NCI-H510A treated with DMSO at 0.1 percent for 48 hours (cell line): Measurements from ENCODE around the gene RUFY1.
"Not testable (repeated sequence)": the region's sequence is repeated elsewhere in the genome, so short reads cannot be mapped to it uniquely, and the experiment has no call there.

Experiments
- DNase-seq: peaks from one replicate; lab custom pipeline; 2025; lab: John Stamatoyannopoulos, UW

The RUFY1 gene

GRCh38 chr5:179550511-179551342 is at the start of gene RUFY1:
TSS of gene RUFY1 (plus strand) at chr5:179550554. CDS start at chr5:179550570, 16 bp downstream.
- peak; percentile 30 for DNase-seq

- not testable (repeated sequence) for DNase-seq
These were observed 48.4 kb upstream of the RUFY1 start for GRCh38 chr5:179501997-179502396.

GRCh38 chr5:179502420-179502819 is 47.9 kb upstream of the RUFY1 start:
- not testable (repeated sequence) for DNase-seq

- no peak for DNase-seq
These were observed 46.2 kb upstream of the RUFY1 start for GRCh38 chr5:179504191-179504590.

- DNase-seq: no peak
These were observed 45.6 kb upstream of the RUFY1 start for GRCh38 chr5:179504600-179505396.

- no peak for DNase-seq
These were observed 44.6 kb upstream of the RUFY1 start for GRCh38 chr5:179505636-179506261.

- DNase-seq: no peak
These were observed 41.1 kb upstream of the RUFY1 start for GRCh38 chr5:179509239-179509638.

GRCh38 chr5:179509845-179510244 is 40.5 kb upstream of the RUFY1 start:
- DNase-seq: no peak

- DNase-seq: no peak
These were observed 37.8 kb upstream of the RUFY1 start for GRCh38 chr5:179512452-179513000.

GRCh38 chr5:179515501-179515900 is 34.9 kb upstream of the RUFY1 start:
- not testable (repeated sequence) for DNase-seq

- no peak for DNase-seq
These were observed 34.1 kb upstream of the RUFY1 start for GRCh38 chr5:179516221-179516620.

GRCh38 chr5:179517746-179518145 is 32.6 kb upstream of the RUFY1 start:
- DNase-seq: not testable (repeated sequence)

- DNase-seq: not testable (repeated sequence)
These were observed 32.0 kb upstream of the RUFY1 start for GRCh38 chr5:179518369-179518768.

GRCh38 chr5:179519416-179520070 is 30.8 kb upstream of the RUFY1 start:
- not testable (repeated sequence) for DNase-seq

GRCh38 chr5:179522107-179522506 is 28.2 kb upstream of the RUFY1 start:
- DNase-seq: not testable (repeated sequence)

GRCh38 chr5:179526978-179527377 is 23.4 kb upstream of the RUFY1 start:
- DNase-seq: no peak

GRCh38 chr5:179530069-179530998 is 20.0 kb upstream of the RUFY1 start:
- no peak for DNase-seq

GRCh38 chr5:179533024-179533423 is 17.3 kb upstream of the RUFY1 start:
- no peak for DNase-seq

- DNase-seq: no peak
These were observed 16.4 kb upstream of the RUFY1 start for GRCh38 chr5:179533907-179534306.

- no peak for DNase-seq
These were observed 15.9 kb upstream of the RUFY1 start for GRCh38 chr5:179534431-179534830.

- DNase-seq: no peak
These were observed 13.7 kb upstream of the RUFY1 start for GRCh38 chr5:179536676-179537075.
